ENCODE data around the gene CDK16.

CDK16 gene

DNA sequence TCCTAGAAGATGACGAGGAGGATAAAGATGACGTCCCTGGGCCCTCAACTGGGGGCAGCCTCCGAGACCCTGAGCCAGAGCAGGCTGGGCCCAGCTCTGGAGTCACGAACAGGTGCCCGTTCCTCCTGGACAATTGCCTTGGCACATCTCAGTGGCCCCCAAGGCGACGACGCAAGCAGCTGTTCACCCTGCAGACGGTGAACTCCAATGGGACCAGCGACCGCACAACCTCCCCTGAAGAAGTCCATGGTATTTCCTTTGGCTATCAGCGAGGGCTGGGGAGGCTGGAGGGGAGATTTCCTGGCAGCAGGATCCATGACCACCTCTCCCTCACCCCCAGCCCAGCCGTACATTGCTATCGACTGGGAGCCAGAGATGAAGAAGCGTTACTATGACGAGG lies 26.2 kb downstream of the CDK16 start:
- ATAC-seq, result no peak
- no peak for TF ChIP-seq ESRRG (CRISPR knock-in tag; IDR thresholded peaks at IDR 0.05)
- no peak for TF ChIP-seq RARB (CRISPR knock-in tag; IDR thresholded peaks at IDR 0.05)
- TF ChIP-seq, protein P1, sequence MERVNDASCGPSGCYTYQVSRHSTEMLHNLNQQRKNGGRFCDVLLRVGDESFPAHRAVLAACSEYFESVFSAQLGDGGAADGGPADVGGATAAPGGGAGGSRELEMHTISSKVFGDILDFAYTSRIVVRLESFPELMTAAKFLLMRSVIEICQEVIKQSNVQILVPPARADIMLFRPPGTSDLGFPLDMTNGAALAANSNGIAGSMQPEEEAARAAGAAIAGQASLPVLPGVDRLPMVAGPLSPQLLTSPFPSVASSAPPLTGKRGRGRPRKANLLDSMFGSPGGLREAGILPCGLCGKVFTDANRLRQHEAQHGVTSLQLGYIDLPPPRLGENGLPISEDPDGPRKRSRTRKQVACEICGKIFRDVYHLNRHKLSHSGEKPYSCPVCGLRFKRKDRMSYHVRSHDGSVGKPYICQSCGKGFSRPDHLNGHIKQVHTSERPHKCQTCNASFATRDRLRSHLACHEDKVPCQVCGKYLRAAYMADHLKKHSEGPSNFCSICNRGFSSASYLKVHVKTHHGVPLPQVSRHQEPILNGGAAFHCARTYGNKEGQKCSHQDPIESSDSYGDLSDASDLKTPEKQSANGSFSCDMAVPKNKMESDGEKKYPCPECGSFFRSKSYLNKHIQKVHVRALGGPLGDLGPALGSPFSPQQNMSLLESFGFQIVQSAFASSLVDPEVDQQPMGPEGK (CRISPR knock-in tag; IDR thresholded peaks at IDR 0.05; ENCODE audit: borderline replicate concordance), result no peak
- no peak for TF ChIP-seq ZFP3 (CRISPR knock-in tag; IDR thresholded peaks at IDR 0.05)
- no peak for TF ChIP-seq ZNF70 (CRISPR knock-in tag; IDR thresholded peaks at IDR 0.05)
- TF ChIP-seq, protein P2, sequence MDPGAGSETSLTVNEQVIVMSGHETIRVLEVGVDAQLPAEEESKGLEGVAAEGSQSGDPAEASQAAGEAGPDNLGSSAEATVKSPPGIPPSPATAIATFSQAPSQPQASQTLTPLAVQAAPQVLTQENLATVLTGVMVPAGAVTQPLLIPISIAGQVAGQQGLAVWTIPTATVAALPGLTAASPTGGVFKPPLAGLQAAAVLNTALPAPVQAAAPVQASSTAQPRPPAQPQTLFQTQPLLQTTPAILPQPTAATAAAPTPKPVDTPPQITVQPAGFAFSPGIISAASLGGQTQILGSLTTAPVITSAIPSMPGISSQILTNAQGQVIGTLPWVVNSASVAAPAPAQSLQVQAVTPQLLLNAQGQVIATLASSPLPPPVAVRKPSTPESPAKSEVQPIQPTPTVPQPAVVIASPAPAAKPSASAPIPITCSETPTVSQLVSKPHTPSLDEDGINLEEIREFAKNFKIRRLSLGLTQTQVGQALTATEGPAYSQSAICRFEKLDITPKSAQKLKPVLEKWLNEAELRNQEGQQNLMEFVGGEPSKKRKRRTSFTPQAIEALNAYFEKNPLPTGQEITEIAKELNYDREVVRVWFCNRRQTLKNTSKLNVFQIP (CRISPR knock-in tag; IDR thresholded peaks at IDR 0.05; ENCODE audit: borderline replicate concordance, low read depth), result no peak
- TF ChIP-seq BACH2 (CRISPR knock-in tag; IDR thresholded peaks at IDR 0.05; ENCODE audit: borderline replicate concordance), result no peak
- TF ChIP-seq ZC3H10 (CRISPR knock-in tag; IDR thresholded peaks at IDR 0.05), result no peak
- TF ChIP-seq, protein P3, sequence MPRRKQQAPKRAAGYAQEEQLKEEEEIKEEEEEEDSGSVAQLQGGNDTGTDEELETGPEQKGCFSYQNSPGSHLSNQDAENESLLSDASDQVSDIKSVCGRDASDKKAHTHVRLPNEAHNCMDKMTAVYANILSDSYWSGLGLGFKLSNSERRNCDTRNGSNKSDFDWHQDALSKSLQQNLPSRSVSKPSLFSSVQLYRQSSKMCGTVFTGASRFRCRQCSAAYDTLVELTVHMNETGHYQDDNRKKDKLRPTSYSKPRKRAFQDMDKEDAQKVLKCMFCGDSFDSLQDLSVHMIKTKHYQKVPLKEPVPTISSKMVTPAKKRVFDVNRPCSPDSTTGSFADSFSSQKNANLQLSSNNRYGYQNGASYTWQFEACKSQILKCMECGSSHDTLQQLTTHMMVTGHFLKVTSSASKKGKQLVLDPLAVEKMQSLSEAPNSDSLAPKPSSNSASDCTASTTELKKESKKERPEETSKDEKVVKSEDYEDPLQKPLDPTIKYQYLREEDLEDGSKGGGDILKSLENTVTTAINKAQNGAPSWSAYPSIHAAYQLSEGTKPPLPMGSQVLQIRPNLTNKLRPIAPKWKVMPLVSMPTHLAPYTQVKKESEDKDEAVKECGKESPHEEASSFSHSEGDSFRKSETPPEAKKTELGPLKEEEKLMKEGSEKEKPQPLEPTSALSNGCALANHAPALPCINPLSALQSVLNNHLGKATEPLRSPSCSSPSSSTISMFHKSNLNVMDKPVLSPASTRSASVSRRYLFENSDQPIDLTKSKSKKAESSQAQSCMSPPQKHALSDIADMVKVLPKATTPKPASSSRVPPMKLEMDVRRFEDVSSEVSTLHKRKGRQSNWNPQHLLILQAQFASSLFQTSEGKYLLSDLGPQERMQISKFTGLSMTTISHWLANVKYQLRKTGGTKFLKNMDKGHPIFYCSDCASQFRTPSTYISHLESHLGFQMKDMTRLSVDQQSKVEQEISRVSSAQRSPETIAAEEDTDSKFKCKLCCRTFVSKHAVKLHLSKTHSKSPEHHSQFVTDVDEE (CRISPR knock-in tag; IDR thresholded peaks at IDR 0.05), result no peak
- TF ChIP-seq, protein P4, sequence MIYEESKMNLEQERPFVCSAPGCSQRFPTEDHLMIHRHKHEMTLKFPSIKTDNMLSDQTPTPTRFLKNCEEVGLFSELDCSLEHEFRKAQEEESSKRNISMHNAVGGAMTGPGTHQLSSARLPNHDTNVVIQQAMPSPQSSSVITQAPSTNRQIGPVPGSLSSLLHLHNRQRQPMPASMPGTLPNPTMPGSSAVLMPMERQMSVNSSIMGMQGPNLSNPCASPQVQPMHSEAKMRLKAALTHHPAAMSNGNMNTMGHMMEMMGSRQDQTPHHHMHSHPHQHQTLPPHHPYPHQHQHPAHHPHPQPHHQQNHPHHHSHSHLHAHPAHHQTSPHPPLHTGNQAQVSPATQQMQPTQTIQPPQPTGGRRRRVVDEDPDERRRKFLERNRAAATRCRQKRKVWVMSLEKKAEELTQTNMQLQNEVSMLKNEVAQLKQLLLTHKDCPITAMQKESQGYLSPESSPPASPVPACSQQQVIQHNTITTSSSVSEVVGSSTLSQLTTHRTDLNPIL (CRISPR knock-in tag; IDR thresholded peaks at IDR 0.05; ENCODE audit: low read depth), result no peak
- no peak for TF ChIP-seq GLIS3 (CRISPR knock-in tag; IDR thresholded peaks at IDR 0.05)
- no peak for TF ChIP-seq TCF4 (CRISPR knock-in tag; IDR thresholded peaks at IDR 0.05; ENCODE audit: borderline replicate concordance)
- no peak for TF ChIP-seq SNAI2 (CRISPR knock-in tag; IDR thresholded peaks at IDR 0.05)
- no peak for TF ChIP-seq PPARA (CRISPR knock-in tag; IDR thresholded peaks at IDR 0.05; ENCODE audit: borderline replicate concordance)
- TF ChIP-seq ISL1 (CRISPR knock-in tag; IDR thresholded peaks at IDR 0.05), result no peak
- no peak for TF ChIP-seq ZNF8 (CRISPR knock-in tag; IDR thresholded peaks at IDR 0.05)

DNA sequence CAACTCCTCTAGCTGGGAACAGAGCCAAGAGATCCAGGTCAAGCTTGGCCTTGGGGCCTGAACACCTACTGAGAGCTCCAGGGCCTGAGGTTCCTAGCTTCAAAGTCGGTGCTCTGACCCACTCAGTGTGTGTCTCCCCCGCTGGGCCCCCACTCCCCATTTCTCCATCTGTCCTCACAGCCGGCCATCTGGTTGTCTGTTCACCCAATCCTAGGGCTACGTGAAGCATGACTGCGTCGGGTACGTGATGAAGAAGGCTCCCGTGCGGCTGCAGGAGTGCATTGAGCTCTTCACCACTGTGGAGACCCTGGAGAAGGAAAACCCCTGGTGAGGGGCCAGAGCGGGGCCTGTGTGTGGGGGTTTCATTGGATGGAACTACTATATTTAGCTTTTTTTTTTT lies 26.7 kb downstream of the CDK16 start:
- ATAC-seq, result no peak
- TF ChIP-seq TCF4 (CRISPR knock-in tag; IDR thresholded peaks at IDR 0.05; ENCODE audit: borderline replicate concordance), result no peak
- TF ChIP-seq, protein P1 (CRISPR knock-in tag; IDR thresholded peaks at IDR 0.05; ENCODE audit: borderline replicate concordance), result no peak
- TF ChIP-seq ISL1 (CRISPR knock-in tag; IDR thresholded peaks at IDR 0.05), result no peak
- TF ChIP-seq ZNF565 (CRISPR knock-in tag; conservative IDR thresholded peaks at IDR 0.05; ENCODE audit: low read depth), result no peak
- no peak for TF ChIP-seq ZFP3 (CRISPR knock-in tag; IDR thresholded peaks at IDR 0.05)
- no peak for TF ChIP-seq OSR1 (CRISPR knock-in tag; IDR thresholded peaks at IDR 0.05)
- TF ChIP-seq ZNF8 (CRISPR knock-in tag; IDR thresholded peaks at IDR 0.05), result no peak
- no peak for TF ChIP-seq GLIS3 (CRISPR knock-in tag; IDR thresholded peaks at IDR 0.05)
- TF ChIP-seq RARB (CRISPR knock-in tag; IDR thresholded peaks at IDR 0.05), result no peak
- TF ChIP-seq ZC3H10 (CRISPR knock-in tag; IDR thresholded peaks at IDR 0.05), result no peak
- no peak for TF ChIP-seq ZFP30 (CRISPR knock-in tag; IDR thresholded peaks at IDR 0.05)
- no peak for TF ChIP-seq PPARA (CRISPR knock-in tag; IDR thresholded peaks at IDR 0.05; ENCODE audit: borderline replicate concordance)
- TF ChIP-seq, protein P5, sequence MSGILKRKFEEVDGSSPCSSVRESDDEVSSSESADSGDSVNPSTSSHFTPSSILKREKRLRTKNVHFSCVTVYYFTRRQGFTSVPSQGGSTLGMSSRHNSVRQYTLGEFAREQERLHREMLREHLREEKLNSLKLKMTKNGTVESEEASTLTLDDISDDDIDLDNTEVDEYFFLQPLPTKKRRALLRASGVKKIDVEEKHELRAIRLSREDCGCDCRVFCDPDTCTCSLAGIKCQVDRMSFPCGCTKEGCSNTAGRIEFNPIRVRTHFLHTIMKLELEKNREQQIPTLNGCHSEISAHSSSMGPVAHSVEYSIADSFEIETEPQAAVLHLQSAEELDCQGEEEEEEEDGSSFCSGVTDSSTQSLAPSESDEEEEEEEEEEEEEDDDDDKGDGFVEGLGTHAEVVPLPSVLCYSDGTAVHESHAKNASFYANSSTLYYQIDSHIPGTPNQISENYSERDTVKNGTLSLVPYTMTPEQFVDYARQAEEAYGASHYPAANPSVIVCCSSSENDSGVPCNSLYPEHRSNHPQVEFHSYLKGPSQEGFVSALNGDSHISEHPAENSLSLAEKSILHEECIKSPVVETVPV (CRISPR knock-in tag; IDR thresholded peaks at IDR 0.05), result no peak

Measured in SK-N-SH treated with all-trans-retinoic acid at 6 μM for 48 hours (cell line).